Esophagus muscularis mucosa (tissue), 4 donors: ENCODE data around the gene MGST2. TPM values are rescaled to one million over a fixed set of nuclear protein-coding genes. Genes with fewer than 3 reads are reported as not detected.

Experiments
- DNase-seq: peaks from one replicate; pipeline ENCODE4 v3.0.0-alpha.2; 2017; ENCODE audit errors: extremely low spot score
- H3K27ac ChIP-seq, 4 donors: fragments of 200-600 bp; sonication (generic); replicated peaks in 1 of 4; 1 replicate in 3 of 4; 2 replicates in 1 of 4; pipeline ENCODE4 v1.5.1; 2016 to 2019; ENCODE audit warnings: mild to moderate bottlenecking in 1 of 4
- H3K27me3 ChIP-seq, 4 donors: fragments of 200-600 bp; sonication (generic); one replicate each; pipeline versions ENCODE4 v1.5.1 to v1.6.0; 2016 to 2019
- H3K36me3 ChIP-seq, 4 donors: fragments of 200-600 bp; sonication (generic); one replicate each; pipeline ENCODE4 v1.5.1; 2016 to 2019
- H3K4me1 ChIP-seq, 4 donors: fragments of 200-600 bp; sonication (generic); one replicate each; pipeline ENCODE4 v1.5.1; 2016 to 2019
- H3K4me3 ChIP-seq, 4 donors: fragments of 200-600 bp; sonication (generic); 1 replicate in 2 of 4; 2 replicates in 2 of 4; pipeline ENCODE4 v1.5.1; 2016 to 2019; ENCODE audit warnings: mild to moderate bottlenecking in 4 of 4, moderate library complexity in 1 of 4
- H3K9me3 ChIP-seq, 4 donors: fragments of 200-600 bp; sonication (generic); 1 replicate in 3 of 4; 2 replicates in 1 of 4; pipeline ENCODE4 v1.5.1; 2016 to 2019
- EP300 ChIP-seq: sonication (generic); formaldehyde crosslinking; IDR thresholded peaks from one replicate; pipeline ENCODE4 v1.6.1; 2017; ENCODE audit warnings: antibody characterized with exemption
- POLR2A ChIP-seq: fragments of 450-650 bp; IDR thresholded peaks from one replicate; pipeline ENCODE4 v1.6.1; 2017; ENCODE audit warnings: antibody characterized with exemption, moderate library complexity, mild to moderate bottlenecking, low read depth
- POLR2AphosphoS5 ChIP-seq, 2 donors: sonication (generic); formaldehyde crosslinking; IDR thresholded peaks; one replicate each; pipeline ENCODE4 v1.6.1; 2017; ENCODE audit warnings: antibody characterized with exemption in 2 of 2
- WGBS: methylation state at CpG from one replicate; pipeline ENCODE4 v1.1.5; 2018; 5-methylcytosine and 5-hydroxymethylcytosine counted together
- intact Hi-C: fragments of 100-400 bp; cut with DNase I; formaldehyde crosslinking; loops from one replicate; pipeline ENCODE4 v1.15.1; 2023
- total RNA-seq, 4 donors: library from RNA; depleted of rRNA; stranded (reverse); fragments of >200 nt; gene quantifications; one replicate each; pipeline versions ENCODE4 v1.1.0 to v1.2.1, GENCODE V29; 2016
- TF ChIP-seq, protein P1 (sequence below), 3 experiments: fragments of 200-600 bp in 2 of 3; fragments of 450-650 bp in 1 of 3; sonication (generic) in 2 of 3; IDR thresholded peaks; one replicate each; pipeline ENCODE4 v1.5.1; 2017 to 2019; ENCODE audit warnings: antibody characterized with exemption in 3 of 3, mild to moderate bottlenecking in 2 of 3, moderate library complexity in 1 of 3

Gene MGST2
- total RNA-seq, 4 donors from 2014 or later, result 28.7 to 39.7 (median 34.2) TPM

DNA sequence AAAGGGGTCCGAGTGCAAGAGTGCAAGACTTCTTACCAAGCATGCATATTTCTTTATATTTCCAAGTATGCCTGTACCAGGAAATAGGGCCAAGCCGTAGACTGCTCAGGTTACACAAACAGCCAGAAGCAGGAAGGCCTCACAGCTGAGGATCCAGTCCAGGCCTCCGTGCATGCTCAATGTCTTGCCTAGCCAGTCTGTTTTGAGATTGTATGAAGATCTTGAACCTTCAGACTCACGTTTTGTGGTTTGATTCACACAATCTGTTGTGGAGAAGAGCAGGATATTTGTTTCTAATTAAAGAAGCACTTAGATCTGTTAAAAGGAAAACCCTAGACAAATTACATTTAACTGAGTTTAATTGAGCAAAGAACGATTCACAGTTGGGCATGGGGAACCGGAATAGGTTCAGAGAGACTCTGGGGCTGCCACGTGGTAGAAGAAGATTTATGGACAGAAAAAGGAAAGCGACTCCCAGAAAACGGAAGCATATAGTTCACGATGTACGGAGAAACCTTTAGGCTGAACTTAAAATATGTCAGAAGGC, 1.2 kb downstream of the MGST2 start:
- intact Hi-C loops, result loop anchor here (5.0 to 10.0 kb wide), 2 partner anchors 65 to 488 kb away; partner anchors contain the start of gene MAML3
- 26% methylated on average over 11 of the region's 11 CpGs for WGBS

DNA sequence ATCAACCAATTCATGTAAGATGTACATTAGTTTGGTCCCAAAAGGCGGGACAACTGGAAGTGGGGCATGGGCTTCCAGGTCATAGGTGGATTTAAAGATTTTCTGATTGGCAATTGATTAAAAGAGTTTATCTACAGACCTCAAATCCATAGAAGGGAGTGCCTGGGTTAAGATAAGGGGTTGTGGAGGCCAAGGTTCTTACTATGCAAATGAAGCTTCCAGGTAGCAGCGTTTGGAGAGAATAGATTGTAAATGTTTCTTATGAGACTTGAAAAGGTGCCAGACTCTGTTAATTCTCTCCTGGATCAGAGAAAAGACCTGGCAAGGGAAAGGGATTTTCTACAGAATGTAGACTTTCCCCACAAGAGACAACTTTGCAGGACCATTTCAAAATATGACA, 2.4 kb downstream of the MGST2 start:
- H3K36me3 ChIP-seq, result peaks cover 0 to 9% (median 3%) of the 10 kb centered on the region in 4 donors
- 69% methylated on average over 2 of the region's 2 CpGs for whole genome bisulfite sequencing
- no peak for TF ChIP-seq POLR2AphosphoS5 (IDR thresholded peaks at IDR 0.05)
- no peak for TF ChIP-seq EP300
- TF ChIP-seq, protein P1, sequence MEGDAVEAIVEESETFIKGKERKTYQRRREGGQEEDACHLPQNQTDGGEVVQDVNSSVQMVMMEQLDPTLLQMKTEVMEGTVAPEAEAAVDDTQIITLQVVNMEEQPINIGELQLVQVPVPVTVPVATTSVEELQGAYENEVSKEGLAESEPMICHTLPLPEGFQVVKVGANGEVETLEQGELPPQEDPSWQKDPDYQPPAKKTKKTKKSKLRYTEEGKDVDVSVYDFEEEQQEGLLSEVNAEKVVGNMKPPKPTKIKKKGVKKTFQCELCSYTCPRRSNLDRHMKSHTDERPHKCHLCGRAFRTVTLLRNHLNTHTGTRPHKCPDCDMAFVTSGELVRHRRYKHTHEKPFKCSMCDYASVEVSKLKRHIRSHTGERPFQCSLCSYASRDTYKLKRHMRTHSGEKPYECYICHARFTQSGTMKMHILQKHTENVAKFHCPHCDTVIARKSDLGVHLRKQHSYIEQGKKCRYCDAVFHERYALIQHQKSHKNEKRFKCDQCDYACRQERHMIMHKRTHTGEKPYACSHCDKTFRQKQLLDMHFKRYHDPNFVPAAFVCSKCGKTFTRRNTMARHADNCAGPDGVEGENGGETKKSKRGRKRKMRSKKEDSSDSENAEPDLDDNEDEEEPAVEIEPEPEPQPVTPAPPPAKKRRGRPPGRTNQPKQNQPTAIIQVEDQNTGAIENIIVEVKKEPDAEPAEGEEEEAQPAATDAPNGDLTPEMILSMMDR (IDR thresholded peaks at IDR 0.05), result no peak
- no peak for TF ChIP-seq POLR2A
- H3K4me1 ChIP-seq, result peaks cover 23 to 43% (median 31%) of the 10 kb centered on the region in 4 donors
- no peaks in the 10 kb centered on the region for H3K27me3 ChIP-seq
- H3K27ac ChIP-seq, result no peak overlapping the region
- no peaks in the 10 kb centered on the region for H3K9me3 ChIP-seq
- no peak for DNase-seq
- H3K4me3 ChIP-seq, result no peak overlapping the region
- intact Hi-C loops, result loop anchor here (5.0 to 10.0 kb wide), 2 partner anchors 64 to 487 kb away; partner anchors contain the start of gene MAML3

More for the DNA sequence above, 1.2 kb downstream of the MGST2 start:
- no peak for DNase-seq
- Histone ChIP-seq H3K36me3 (peaks cover 0 to 6% (median 1%) of the 10 kb centered on the region in 4 donors), H3K4me1 (peaks cover 23 to 43% (median 31%) of the 10 kb centered on the region in 4 donors), H3K27ac (peak overlapping the region; percentile 83 to 91 (median 86)), H3K4me3 (peak overlapping the region; percentile 57 to 68 (median 62)), H3K9me3 (no peaks in the 10 kb centered on the region), H3K27me3 (no peaks in the 10 kb centered on the region)
- TF ChIP-seq POLR2AphosphoS5 (IDR thresholded peaks at IDR 0.05) (peak in 1 of 2 donors; percentile 26), EP300 (no peak)

DNA sequence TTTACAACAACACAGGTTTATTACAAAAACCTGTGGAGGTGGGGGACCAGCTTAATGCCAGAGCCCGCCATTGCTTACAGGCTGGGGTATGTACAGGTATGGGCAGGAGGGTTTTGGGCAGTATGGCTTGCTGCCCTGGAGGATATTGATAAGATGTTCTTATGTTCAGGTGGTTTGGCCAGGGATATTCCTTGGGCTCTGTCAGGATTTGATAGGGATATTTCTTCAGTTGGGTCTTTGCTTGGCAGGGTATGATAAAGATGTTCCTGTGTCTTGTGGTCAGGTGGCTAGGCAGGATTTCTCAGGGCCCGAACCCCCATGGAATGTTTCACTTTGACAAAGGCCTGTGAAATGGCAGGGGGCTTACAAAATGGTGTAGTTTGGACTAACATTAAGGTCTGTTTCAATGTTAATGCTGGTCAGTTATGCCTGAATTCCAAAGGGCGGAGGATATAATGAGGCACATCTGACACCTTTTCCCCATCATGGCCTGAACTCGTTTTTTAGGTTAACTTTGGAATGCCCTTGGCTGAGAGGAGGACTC, 3.1 kb downstream of the MGST2 start:
- no peak for DNase-seq
- intact Hi-C loops, result loop anchor here (5.0 to 10.0 kb wide), 2 partner anchors 64 to 486 kb away; partner anchors contain the start of gene MAML3
- Histone ChIP-seq H3K4me3 (no peak overlapping the region), H3K4me1 (peaks cover 23 to 43% (median 31%) of the 10 kb centered on the region in 4 donors), H3K9me3 (no peaks in the 10 kb centered on the region), H3K27me3 (no peaks in the 10 kb centered on the region), H3K27ac (no peak overlapping the region), H3K36me3 (peaks cover 0 to 15% (median 3%) of the 10 kb centered on the region in 4 donors)
- no peak for TF ChIP-seq POLR2A
- TF ChIP-seq, protein P1 (IDR thresholded peaks at IDR 0.05), result no peak
- TF ChIP-seq POLR2AphosphoS5 (IDR thresholded peaks at IDR 0.05), result no peak
- TF ChIP-seq EP300, result no peak
- 87% methylated on average over 4 of the region's 4 CpGs for WGBS

DNA sequence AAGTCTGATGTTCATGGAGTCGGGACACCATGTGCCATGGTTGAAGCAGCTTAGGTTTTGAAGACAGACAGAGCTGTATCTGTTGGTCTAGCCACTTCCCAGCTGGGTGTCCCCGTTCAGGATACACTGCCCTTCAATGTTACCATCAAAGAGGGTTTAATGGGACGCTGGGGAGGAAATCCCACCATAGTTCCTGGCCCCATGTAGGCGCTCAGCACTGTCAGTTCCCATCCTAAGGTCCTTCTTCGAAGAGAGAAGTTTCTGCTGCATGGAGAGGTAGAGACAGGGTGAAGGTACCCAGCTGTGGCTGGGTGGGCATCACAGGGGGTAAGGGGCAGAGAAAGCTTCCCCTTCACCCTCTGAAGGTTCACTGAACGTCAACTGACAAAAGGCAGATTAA, 3.7 kb downstream of the MGST2 start:
- no peaks in the 10 kb centered on the region for H3K9me3 ChIP-seq
- DNase-seq, result no peak
- 78% methylated on average over 6 of the region's 6 CpGs for WGBS
- no peak overlapping the region for H3K27ac ChIP-seq
- H3K27me3 ChIP-seq, result no peaks in the 10 kb centered on the region
- peaks cover 0 to 15% (median 3%) of the 10 kb centered on the region in 4 donors for H3K36me3 ChIP-seq
- TF ChIP-seq, protein P1 (IDR thresholded peaks at IDR 0.05), result no peak
- TF ChIP-seq EP300 (no peak), POLR2A (no peak), POLR2AphosphoS5 (IDR thresholded peaks at IDR 0.05) (no peak)
- H3K4me1 ChIP-seq, result peaks cover 23 to 41% (median 31%) of the 10 kb centered on the region in 4 donors
- intact Hi-C loops, result loop anchor here (5.0 to 10.0 kb wide), 2 partner anchors 63 to 485 kb away; partner anchors contain the start of gene MAML3
- H3K4me3 ChIP-seq, result no peak overlapping the region

DNA sequence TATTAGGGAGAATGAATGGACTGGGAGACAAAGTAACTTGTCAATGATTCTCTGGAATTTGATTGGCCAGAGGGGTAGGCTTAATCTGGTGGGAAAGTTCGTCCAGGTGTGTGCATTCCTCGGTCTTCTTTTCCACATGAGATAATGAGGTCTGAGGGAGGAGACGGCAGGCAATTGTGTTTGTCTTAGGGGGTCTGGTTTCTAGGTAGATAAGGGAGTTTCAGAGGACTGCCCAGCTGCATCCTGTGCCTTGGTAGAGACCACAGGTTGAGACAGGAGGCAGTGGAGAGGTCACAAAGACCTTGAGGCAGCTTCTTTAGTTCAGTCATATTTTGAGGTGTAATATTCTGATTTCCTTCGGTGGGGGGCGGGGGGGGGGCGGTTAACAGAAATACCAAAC, 4.3 kb downstream of the MGST2 start:
- 84% methylated on average over 6 of the region's 6 CpGs for WGBS
- peaks cover 23 to 37% (median 30%) of the 10 kb centered on the region in 4 donors for H3K4me1 ChIP-seq
- H3K27me3 ChIP-seq, result no peaks in the 10 kb centered on the region
- TF ChIP-seq POLR2A, result no peak
- TF ChIP-seq, protein P1 (IDR thresholded peaks at IDR 0.05), result no peak
- TF ChIP-seq EP300, result no peak
- TF ChIP-seq POLR2AphosphoS5 (IDR thresholded peaks at IDR 0.05), result no peak
- H3K4me3 ChIP-seq, result no peak overlapping the region
- no peak overlapping the region for H3K27ac ChIP-seq
- DNase-seq, result no peak
- intact Hi-C loops, result loop anchor here (5.0 to 10.0 kb wide), 2 partner anchors 62 to 485 kb away; partner anchors contain the start of gene MAML3
- peaks cover 0 to 15% (median 3%) of the 10 kb centered on the region in 4 donors for H3K36me3 ChIP-seq
- H3K9me3 ChIP-seq, result no peaks in the 10 kb centered on the region
